HG03575 (cell line): Measurements from ENCODE around the gene CSPG4.
"Not testable (repeated sequence)": the region's sequence is repeated elsewhere in the genome, so short reads cannot be mapped to it uniquely, and the experiment has no call there.

Experiments
- ATAC-seq: cut with Tn5 transposase; IDR thresholded peaks from one replicate; pipeline ENCODE4 v1.9.1; 2021; ENCODE audit not compliant: unreplicated experiment, insufficient number of reproducible peaks, low FRiP score; ENCODE audit errors: extremely low read depth

Gene CSPG4

GRCh38 chr15:75640483-75641178 is 72.0 kb downstream of the CSPG4 start:
- peak; percentile 2 for ATAC-seq

GRCh38 chr15:75639709-75640482 is 72.8 kb downstream of the CSPG4 start, which contains the start of gene IMP3:
Gene IMP3 (minus strand): TSS chr15:75640224. CDS start chr15:75640168, 56 bp downstream.
- ATAC-seq, result peak; percentile 61

DNA sequence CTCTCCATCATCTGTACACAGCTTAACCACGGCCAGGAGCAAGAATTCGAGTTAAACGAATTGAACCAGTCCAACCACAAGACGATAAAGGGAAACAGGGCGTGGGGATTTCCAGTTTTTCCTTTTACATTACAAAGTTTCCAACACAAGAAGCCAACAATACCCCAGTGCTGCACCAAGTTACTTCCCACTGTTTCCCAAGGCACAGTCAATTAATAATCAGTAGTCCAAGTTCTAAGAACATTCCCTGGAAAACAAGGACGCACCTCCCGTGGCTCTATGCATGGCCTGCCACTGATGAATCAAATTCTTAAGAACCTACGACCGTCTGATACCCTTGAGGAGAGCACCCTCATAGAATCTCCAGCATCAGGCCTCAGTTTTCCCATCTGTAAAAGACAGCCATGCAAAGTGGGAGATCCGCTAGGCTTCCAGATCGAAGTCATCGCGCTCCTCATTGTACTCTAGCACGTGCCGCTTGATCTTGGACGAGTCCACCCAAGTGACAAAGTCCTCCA is 73.4 kb downstream of the CSPG4 start:
- no peak for ATAC-seq

GRCh38 chr15:75637245-75638009 is 75.2 kb downstream of the CSPG4 start:
- no peak for ATAC-seq

- no peak for ATAC-seq
Measured at GRCh38 chr15:75636026-75636425, 76.6 kb downstream of the CSPG4 start.

- not testable (repeated sequence) for ATAC-seq
Measured at GRCh38 chr15:75633922-75634321, 78.7 kb downstream of the CSPG4 start.

- ATAC-seq, result no peak
Measured at GRCh38 chr15:75631935-75632334, 80.7 kb downstream of the CSPG4 start.

GRCh38 chr15:75625542-75626347 is 86.9 kb downstream of the CSPG4 start, which contains the start of gene SNUPN:
Gene SNUPN (minus strand): TSS chr15:75625725. CDS start chr15:75621051, 4,674 bp downstream.
- ATAC-seq, result no peak
